Measurements from ENCODE around the gene PSMD13.

PSMD13 gene

GRCh38 chr11:210122-210802 lies 26.5 kb upstream of the PSMD13 start:
- no peak for TF ChIP-seq SIN3A (IDR thresholded peaks at IDR 0.05; ENCODE audit: borderline replicate concordance, insufficient read depth, low read length)
- no peak for TF ChIP-seq FOXP2 (optimal IDR thresholded peaks at IDR 0.05; ENCODE audit: borderline replicate concordance, extremely low read depth, extremely low read length, insufficient read depth)
- TF ChIP-seq TAF1 (IDR thresholded peaks at IDR 0.05; ENCODE audit: borderline replicate concordance, insufficient read depth, low read length): no peak

- TF ChIP-seq FOXP2 (optimal IDR thresholded peaks at IDR 0.05; ENCODE audit: borderline replicate concordance, extremely low read depth, extremely low read length, insufficient read depth) (no peak), TAF1 (IDR thresholded peaks at IDR 0.05; ENCODE audit: borderline replicate concordance, insufficient read depth, low read length) (no peak), SIN3A (IDR thresholded peaks at IDR 0.05; ENCODE audit: borderline replicate concordance, insufficient read depth, low read length) (no peak), POLR2AphosphoS5 (IDR thresholded peaks at IDR 0.05; ENCODE audit: low read depth, low read length) (no peak), REST (IDR thresholded peaks at IDR 0.05; ENCODE audit: insufficient read depth in 1 of 2, low read depth in 2 of 2, low read length in 2 of 2) (no peak)
Observed at GRCh38 chr11:210803-211180, 26.0 kb upstream of the PSMD13 start.

GRCh38 chr11:211295-211694 lies 25.5 kb upstream of the PSMD13 start:
- TF ChIP-seq FOXP2 (optimal IDR thresholded peaks at IDR 0.05; ENCODE audit: borderline replicate concordance, extremely low read depth, extremely low read length, insufficient read depth) (no peak), POLR2AphosphoS5 (IDR thresholded peaks at IDR 0.05; ENCODE audit: low read depth, low read length) (no peak), TAF1 (IDR thresholded peaks at IDR 0.05; ENCODE audit: borderline replicate concordance, insufficient read depth, low read length) (no peak), SIN3A (IDR thresholded peaks at IDR 0.05; ENCODE audit: borderline replicate concordance, insufficient read depth, low read length) (no peak), REST (IDR thresholded peaks at IDR 0.05; ENCODE audit: insufficient read depth in 1 of 2, low read depth in 2 of 2, low read length in 2 of 2) (no peak)

- TF ChIP-seq REST (IDR thresholded peaks at IDR 0.05; ENCODE audit: insufficient read depth in 1 of 2, low read depth in 2 of 2, low read length in 2 of 2): no peak
- no peak for TF ChIP-seq FOXP2 (optimal IDR thresholded peaks at IDR 0.05; ENCODE audit: borderline replicate concordance, extremely low read depth, extremely low read length, insufficient read depth)
- no peak for TF ChIP-seq TAF1 (IDR thresholded peaks at IDR 0.05; ENCODE audit: borderline replicate concordance, insufficient read depth, low read length)
- no peak for TF ChIP-seq SIN3A (IDR thresholded peaks at IDR 0.05; ENCODE audit: borderline replicate concordance, insufficient read depth, low read length)
- no peak for TF ChIP-seq POLR2AphosphoS5 (IDR thresholded peaks at IDR 0.05; ENCODE audit: low read depth, low read length)
Observed at GRCh38 chr11:211741-212140, 25.0 kb upstream of the PSMD13 start.

- TF ChIP-seq REST (IDR thresholded peaks at IDR 0.05; ENCODE audit: insufficient read depth in 1 of 2, low read depth in 2 of 2, low read length in 2 of 2): no peak
- TF ChIP-seq FOXP2 (optimal IDR thresholded peaks at IDR 0.05; ENCODE audit: borderline replicate concordance, extremely low read depth, extremely low read length, insufficient read depth): no peak
- TF ChIP-seq SIN3A (IDR thresholded peaks at IDR 0.05; ENCODE audit: borderline replicate concordance, insufficient read depth, low read length): no peak
- TF ChIP-seq POLR2AphosphoS5 (IDR thresholded peaks at IDR 0.05; ENCODE audit: low read depth, low read length): no peak
- TF ChIP-seq TAF1 (IDR thresholded peaks at IDR 0.05; ENCODE audit: borderline replicate concordance, insufficient read depth, low read length): no peak
Observed at GRCh38 chr11:212150-213100, 24.4 kb upstream of the PSMD13 start.
